HG03064 (cell line): ENCODE data around the gene AKR1C1.
"Not testable (repeated sequence)": the region's sequence is repeated elsewhere in the genome, so short reads cannot be mapped to it uniquely, and the experiment has no call there.

Experiments used
- ATAC-seq: cut with Tn5 transposase; IDR thresholded peaks from one replicate; pipeline ENCODE4 v1.9.1; 2021; ENCODE audit warnings: low read depth; ENCODE audit not compliant: unreplicated experiment

The AKR1C1 gene

GRCh38 chr10:4962876-4963814, at the start of gene AKR1C1:
Gene AKR1C1, plus strand, starts transcription at chr10:4963415. Its CDS starts 30 bp downstream, at chr10:4963445.
- not testable (repeated sequence) for ATAC-seq

- no peak for ATAC-seq
Observed at GRCh38 chr10:4914213-4914850, 48.9 kb upstream of the AKR1C1 start.

DNA sequence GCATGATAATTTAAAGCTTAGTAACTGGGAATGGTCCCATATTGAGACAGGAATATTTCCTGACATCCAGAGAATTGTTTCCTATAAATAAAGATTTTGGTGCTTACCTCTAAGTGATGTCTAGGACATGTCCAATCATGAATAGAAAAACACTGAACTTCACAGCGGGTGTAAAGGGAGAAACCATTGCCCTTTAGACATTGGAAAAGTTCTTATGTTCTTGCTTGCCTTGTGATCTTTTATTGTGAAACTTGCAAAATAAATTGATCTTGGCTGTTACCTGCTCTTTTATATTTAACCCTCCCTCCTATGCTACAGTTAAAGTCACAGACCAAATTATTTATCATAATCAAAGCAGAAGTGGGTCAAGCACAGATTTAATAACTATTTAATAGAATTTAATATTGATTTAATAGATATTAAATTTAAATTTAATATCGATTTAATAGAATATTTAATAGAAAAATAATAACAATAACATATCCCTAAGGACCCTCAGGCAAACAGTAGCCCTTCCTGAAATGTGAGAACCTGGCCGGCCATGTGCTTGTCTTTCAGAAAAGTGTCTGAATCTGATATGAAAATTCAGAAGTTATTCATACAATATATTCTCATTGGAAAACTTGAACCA, 47.0 kb upstream of the AKR1C1 start:
- no peak for ATAC-seq

GRCh38 chr10:4918236-4918635, 45.0 kb upstream of the AKR1C1 start:
- ATAC-seq, result no peak

GRCh38 chr10:4924482-4924881, 38.7 kb upstream of the AKR1C1 start:
- ATAC-seq, result not testable (repeated sequence)

- ATAC-seq, result no peak
Observed at GRCh38 chr10:4926400-4926799, 36.8 kb upstream of the AKR1C1 start.

- no peak for ATAC-seq
Observed at GRCh38 chr10:4931587-4931986, 31.6 kb upstream of the AKR1C1 start.

DNA sequence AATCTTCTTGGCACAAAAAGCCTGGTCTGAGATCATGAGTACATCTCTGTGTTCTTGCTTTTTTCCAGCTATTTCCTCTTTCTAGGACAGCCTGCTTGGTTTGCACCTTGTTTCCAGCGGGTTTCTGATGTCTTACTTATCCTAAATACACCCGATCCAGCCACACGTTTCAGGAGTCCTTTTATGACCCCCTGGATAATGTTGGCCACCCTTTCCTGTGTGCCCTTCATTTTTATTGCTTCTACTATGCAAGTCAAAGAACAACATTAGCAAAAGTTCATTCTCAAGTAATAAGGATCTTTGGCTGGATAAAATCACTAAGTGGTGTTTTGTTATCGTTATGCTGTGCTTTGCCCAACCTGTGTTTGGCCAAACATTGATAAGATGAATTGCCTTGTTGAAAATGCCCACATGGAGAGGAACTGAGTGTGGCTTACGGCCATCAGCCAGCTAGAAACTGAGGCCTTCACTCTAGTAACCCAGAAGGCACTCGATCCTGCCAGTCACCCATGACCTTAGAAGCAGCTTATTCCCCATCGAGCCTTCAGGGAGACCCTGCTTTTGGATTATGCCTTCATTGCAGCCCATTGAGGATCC, 28.7 kb upstream of the AKR1C1 start:
- no peak for ATAC-seq

DNA sequence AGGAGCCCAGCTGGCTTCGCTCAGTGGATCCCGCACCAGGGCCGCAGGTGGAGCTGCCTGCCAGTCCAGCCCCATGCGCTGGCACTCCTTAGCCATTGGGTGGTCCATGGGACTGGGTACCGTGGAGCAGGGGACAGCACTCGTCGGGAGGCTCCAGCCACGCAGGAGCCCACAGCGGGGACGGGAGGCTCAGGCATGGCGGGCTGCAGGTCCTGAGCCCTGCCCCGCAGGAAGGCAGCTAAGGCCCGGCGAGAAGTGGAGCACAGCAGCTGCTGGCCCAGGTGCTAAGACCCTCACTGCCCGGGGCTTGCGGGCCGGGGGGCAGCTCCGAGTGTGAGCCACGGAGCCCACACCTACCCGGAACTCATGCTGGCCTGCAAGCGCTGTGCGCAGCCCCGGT, 25.9 kb upstream of the AKR1C1 start:
- ATAC-seq, result no peak

- no peak for ATAC-seq
Observed at GRCh38 chr10:4939224-4940072, 23.8 kb upstream of the AKR1C1 start.

DNA sequence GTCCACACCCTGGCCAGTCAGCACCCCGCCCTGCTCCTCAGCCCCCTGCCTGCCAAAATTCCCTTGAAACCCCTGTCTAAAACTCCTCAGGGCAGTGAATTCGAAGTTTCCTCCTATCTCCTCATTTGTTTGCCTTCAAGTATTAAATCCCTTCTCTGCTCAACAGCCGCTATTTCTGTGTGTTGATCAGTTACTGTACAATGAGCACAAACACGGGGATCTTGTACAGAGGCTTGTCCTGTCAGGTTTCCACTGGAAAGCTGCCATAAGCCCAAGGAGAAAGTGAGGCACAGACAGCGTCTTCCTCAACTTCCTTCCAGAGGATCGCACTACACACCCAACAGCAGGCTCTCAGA, 23.2 kb upstream of the AKR1C1 start:
- not testable (repeated sequence) for ATAC-seq

- not testable (repeated sequence) for ATAC-seq
Observed at GRCh38 chr10:4940909-4941308, 22.3 kb upstream of the AKR1C1 start.

GRCh38 chr10:4941540-4942330, 21.5 kb upstream of the AKR1C1 start:
- no peak for ATAC-seq

GRCh38 chr10:4942931-4943330, 20.3 kb upstream of the AKR1C1 start:
- not testable (repeated sequence) for ATAC-seq

DNA sequence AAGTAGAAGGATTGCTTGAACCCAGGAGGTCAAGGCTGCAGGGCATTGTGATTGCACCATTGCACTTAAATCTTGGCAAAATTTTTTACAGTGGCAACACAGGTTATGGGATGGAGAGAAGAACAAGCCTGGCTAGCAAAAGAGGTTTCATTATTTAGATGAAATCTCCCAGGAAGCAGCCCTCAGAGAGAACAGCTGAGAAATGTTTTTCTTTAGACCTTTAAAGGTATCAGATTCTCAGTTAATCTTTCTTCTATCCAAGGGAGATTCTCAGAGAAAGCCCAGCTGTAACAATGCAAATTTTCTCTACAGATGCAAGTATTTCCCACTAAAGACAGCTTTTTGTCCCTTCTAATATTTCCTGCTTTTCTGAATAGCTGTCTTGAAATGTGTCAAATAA, 19.8 kb upstream of the AKR1C1 start:
- ATAC-seq, result not testable (repeated sequence)

- no peak for ATAC-seq
Observed at GRCh38 chr10:4943821-4944220, 19.4 kb upstream of the AKR1C1 start.

DNA sequence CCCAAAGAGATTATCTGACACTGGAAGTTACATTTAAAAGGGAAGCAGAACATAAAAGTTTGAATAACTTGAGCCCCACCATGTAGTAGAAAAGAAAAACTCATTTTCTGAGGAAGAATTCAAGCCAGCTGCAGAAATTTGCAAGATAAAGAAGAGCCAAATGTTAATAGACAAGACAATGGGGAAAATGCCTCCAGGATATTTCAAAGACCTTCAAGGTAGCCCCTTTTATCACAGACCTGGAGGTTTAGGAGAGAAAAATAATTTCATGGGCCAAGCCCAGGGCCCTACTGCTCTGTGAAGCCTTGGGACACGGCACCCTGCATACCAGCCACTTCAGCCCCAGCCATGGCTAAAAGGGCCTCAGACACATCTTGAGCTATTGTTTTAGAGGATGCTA, 18.4 kb upstream of the AKR1C1 start:
- no peak for ATAC-seq

GRCh38 chr10:4945766-4946717, 17.2 kb upstream of the AKR1C1 start:
- no peak for ATAC-seq
